Aorta (tissue), 5 donors: ENCODE results near the gene HUWE1. TPM values are rescaled to one million over a fixed set of nuclear protein-coding genes. Genes with fewer than 3 reads are reported as not detected.

Experiments
- ATAC-seq: fragments of 200-7000 bp; cut with Tn5 transposase; one replicate; pipeline ENCODE4 v1.9.1; 2022; ENCODE audit warnings: moderate library complexity; ENCODE audit not compliant: low FRiP score
- DNase-seq, 2 donors: peaks; one replicate each; pipeline ENCODE4 v3.0.0-alpha.2; 2020
- H3K27ac ChIP-seq, 2 donors: one replicate each; pipeline ENCODE4 v1.5.1; 2013; ENCODE audit warnings: low read length in 2 of 2, mild to moderate bottlenecking in 2 of 2, moderate library complexity in 2 of 2, control low read depth in 1 of 2, inconsistent platforms in 1 of 2, low read depth in 1 of 2
- H3K27me3 ChIP-seq, 2 donors: one replicate each; pipeline ENCODE4 v1.6.1; 2013; ENCODE audit warnings: control low read depth in 1 of 2, low read length in 1 of 2, mild to moderate bottlenecking in 1 of 2, moderate library complexity in 1 of 2; ENCODE audit not compliant: insufficient read depth in 2 of 2, control insufficient read depth in 1 of 2
- H3K36me3 ChIP-seq, 2 donors: one replicate each; pipeline ENCODE4 v1.6.1; 2013; ENCODE audit warnings: control low read depth in 1 of 2, low read length in 1 of 2, mild to moderate bottlenecking in 1 of 2; ENCODE audit not compliant: insufficient read depth in 2 of 2, control insufficient read depth in 1 of 2
- H3K4me1 ChIP-seq, 2 donors: one replicate each; pipeline ENCODE4 v1.6.1; 2013; ENCODE audit warnings: low read length in 2 of 2, control low read depth in 1 of 2, mild to moderate bottlenecking in 1 of 2, moderate library complexity in 1 of 2; ENCODE audit not compliant: insufficient read depth in 2 of 2, control insufficient read depth in 1 of 2
- H3K4me3 ChIP-seq, 2 donors: one replicate each; pipeline ENCODE4 v1.5.1; 2013; ENCODE audit warnings: low read length in 2 of 2, control low read depth in 1 of 2, mild to moderate bottlenecking in 1 of 2
- H3K9me3 ChIP-seq: one replicate; pipeline ENCODE4 v1.6.1; 2013; ENCODE audit warnings: mild to moderate bottlenecking, low read length; ENCODE audit not compliant: control insufficient read depth
- WGBS, 2 donors: extraction: QIAGEN DNeasy Blood & Tissue Kit; methylation state at CpG; one replicate each; pipeline ENCODE4 v1.1.7; 2013; 5-methylcytosine and 5-hydroxymethylcytosine counted together
- intact Hi-C, 2 donors: fragments of 100-400 bp; cut with DNase I; formaldehyde crosslinking; loops; one replicate each; pipeline versions ENCODE4 v1.14.2 to v1.15.0; 2022
- polyA plus RNA-seq, 2 donors: library from polyadenylated mRNA; stranded (reverse); fragments of 200-250 nt; gene quantifications; one replicate each; pipeline ENCODE4 v1.2.3, GENCODE V29; 2013
- total RNA-seq, 2 donors: library from RNA; stranded (reverse); fragmentation: NEBNext Ultra II Directional; extraction: Animal tissue kit (Norgen Biotek cat#: 25700); gene quantifications; one replicate each; pipeline ENCODE4 v1.2.1, GENCODE V29; 2021
- donor health status: healthy with polysubstance abuse.
- donor health status: Bipolar disorder and iron deficiency.
- donor health status: DM: no; HTN: no; CAD: no.
- donor health status: DM: no; HTN: no; CAD: no.
- donor health status: DM: yes; HTN: yes; CAD: no.

HUWE1 gene
- total and polyA plus RNA-seq, 4 donors: 22.5 to 196 (median 110) TPM

- Histone ChIP-seq H3K4me1 (no peaks in the 10 kb centered on the region), H3K36me3 (no peaks in the 10 kb centered on the region), H3K27me3 (no peaks in the 10 kb centered on the region), H3K9me3 (no peaks in the 10 kb centered on the region), H3K4me3 (no peak overlapping the region), H3K27ac (no peak overlapping the region)
- intact Hi-C loops: no loop called here
- ATAC-seq (no peak), DNase-seq (no peak)
These were observed 31.6 kb upstream of the HUWE1 start for GRCh38 chrX:53718073-53718472.

- no peaks in the 10 kb centered on the region for H3K36me3 ChIP-seq
- no peaks in the 10 kb centered on the region for H3K27me3 ChIP-seq
- no peaks in the 10 kb centered on the region for H3K9me3 ChIP-seq
- H3K4me1 ChIP-seq: no peaks in the 10 kb centered on the region
- no peak for DNase-seq
- intact Hi-C loops: no loop called here
- no peak overlapping the region for H3K4me3 ChIP-seq
- H3K27ac ChIP-seq: no peak overlapping the region
- 75 to 89% methylated on average over 2 of the region's 2 CpGs for WGBS, 2 donors
- no peak for ATAC-seq
These were observed 30.7 kb upstream of the HUWE1 start for GRCh38 chrX:53717205-53717604.

- WGBS, 2 donors: 81 to 89% methylated on average over 4 of the region's 4 CpGs
- Histone ChIP-seq H3K27ac (no peak overlapping the region), H3K36me3 (no peaks in the 10 kb centered on the region), H3K4me3 (no peak overlapping the region), H3K27me3 (no peaks in the 10 kb centered on the region), H3K4me1 (no peaks in the 10 kb centered on the region), H3K9me3 (no peaks in the 10 kb centered on the region)
- DNase-seq (no peak), ATAC-seq (no peak)
- intact Hi-C loops: no loop called here
These were observed 30.0 kb upstream of the HUWE1 start for GRCh38 chrX:53716328-53717088.

- WGBS, 2 donors: 47 to 60% methylated on average over 3 of the region's 3 CpGs
These were observed 28.9 kb upstream of the HUWE1 start for GRCh38 chrX:53715346-53715924.

GRCh38 chrX:53714580-53715345 is 28.2 kb upstream of the HUWE1 start:
- H3K4me1 ChIP-seq: no peaks in the 10 kb centered on the region
- no peaks in the 10 kb centered on the region for H3K27me3 ChIP-seq
- DNase-seq: no peak
- WGBS, 2 donors: 16 to 25% methylated on average over 4 of the region's 4 CpGs
- H3K36me3 ChIP-seq: no peaks in the 10 kb centered on the region
- H3K27ac ChIP-seq: no peak overlapping the region
- intact Hi-C loops: no loop called here
- no peaks in the 10 kb centered on the region for H3K9me3 ChIP-seq
- H3K4me3 ChIP-seq: no peak overlapping the region
- peak; percentile 36 for ATAC-seq

More at GRCh38 chrX:53715346-53715924, 28.9 kb upstream of the HUWE1 start:
- intact Hi-C loops: no loop called here
- Histone ChIP-seq H3K4me3 (no peak overlapping the region), H3K4me1 (no peaks in the 10 kb centered on the region), H3K9me3 (no peaks in the 10 kb centered on the region), H3K36me3 (no peaks in the 10 kb centered on the region), H3K27me3 (no peaks in the 10 kb centered on the region), H3K27ac (no peak overlapping the region)
- ATAC-seq (no peak), DNase-seq (no peak)

- no peak for ATAC-seq
- no peaks in the 10 kb centered on the region for H3K27me3 ChIP-seq
- no peaks in the 10 kb centered on the region for H3K36me3 ChIP-seq
- 31 to 38% methylated on average over 6 of the region's 6 CpGs for WGBS, 2 donors
- no peaks in the 10 kb centered on the region for H3K9me3 ChIP-seq
- no peak overlapping the region for H3K27ac ChIP-seq
- H3K4me3 ChIP-seq: no peak overlapping the region
- no peaks in the 10 kb centered on the region for H3K4me1 ChIP-seq
- DNase-seq: no peak
- intact Hi-C loops: no loop called here
These were observed 27.6 kb upstream of the HUWE1 start for GRCh38 chrX:53713987-53714579.

GRCh38 chrX:53711436-53711835 is 24.9 kb upstream of the HUWE1 start:
- H3K4me3 ChIP-seq: no peak overlapping the region
- H3K4me1 ChIP-seq: no peaks in the 10 kb centered on the region
- intact Hi-C loops: no loop called here
- DNase-seq (no peak), ATAC-seq (no peak)
- 83 to 95% methylated on average over 6 of the region's 6 CpGs for WGBS, 2 donors
- no peaks in the 10 kb centered on the region for H3K9me3 ChIP-seq
- H3K27me3 ChIP-seq: no peaks in the 10 kb centered on the region
- no peak overlapping the region for H3K27ac ChIP-seq
- H3K36me3 ChIP-seq: no peaks in the 10 kb centered on the region

- no peaks in the 10 kb centered on the region for H3K4me1 ChIP-seq
- no peaks in the 10 kb centered on the region for H3K36me3 ChIP-seq
- 92 to 97% methylated on average over 3 of the region's 3 CpGs for WGBS, 2 donors
- intact Hi-C loops: no loop called here
- H3K9me3 ChIP-seq: no peaks in the 10 kb centered on the region
- H3K27me3 ChIP-seq: no peaks in the 10 kb centered on the region
- ATAC-seq: no peak
- H3K4me3 ChIP-seq: no peak overlapping the region
- H3K27ac ChIP-seq: no peak overlapping the region
- DNase-seq: no peak
These were observed 18.3 kb upstream of the HUWE1 start for GRCh38 chrX:53704854-53705253.
